Testis (tissue), 2 donors: Measurements from ENCODE around the gene MPHOSPH8.

ENCODE experiments used
- POLR2A ChIP-seq: fragments of 450-650 bp; IDR thresholded peaks from one replicate; pipeline ENCODE4 v1.6.1; 2017; ENCODE audit warnings: antibody characterized with exemption, mild to moderate bottlenecking, moderate library complexity
- TF ChIP-seq, protein P1 (sequence below), 3 experiments: fragments of 450-650 bp in 2 of 3; fragments of 200-600 bp in 1 of 3; sonication (generic) in 1 of 3; IDR thresholded peaks; one replicate each; pipeline ENCODE4 v1.5.1; 2016 to 2019; ENCODE audit warnings: antibody characterized with exemption in 3 of 3, mild to moderate bottlenecking in 2 of 3, moderate library complexity in 1 of 3

DNA sequence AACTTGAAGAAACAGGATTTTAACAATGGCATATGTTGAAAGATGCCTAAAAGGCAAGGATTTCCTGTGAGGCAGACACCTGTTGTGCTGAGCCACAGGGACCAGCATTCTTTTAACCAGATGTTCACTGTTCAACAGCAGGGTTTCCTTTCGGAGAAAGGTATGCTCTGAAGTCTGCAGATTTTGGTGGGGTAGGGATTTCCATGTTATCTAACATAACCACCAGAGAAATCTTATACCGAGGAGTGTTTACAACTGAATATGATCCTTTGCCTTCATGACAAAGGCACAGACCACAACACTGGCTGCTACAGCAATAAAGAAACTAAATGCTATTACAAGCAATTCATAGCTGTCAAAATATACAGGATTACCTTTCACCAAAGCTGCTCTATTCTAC lies 48.1 kb downstream of the MPHOSPH8 start:
- TF ChIP-seq, protein P1, sequence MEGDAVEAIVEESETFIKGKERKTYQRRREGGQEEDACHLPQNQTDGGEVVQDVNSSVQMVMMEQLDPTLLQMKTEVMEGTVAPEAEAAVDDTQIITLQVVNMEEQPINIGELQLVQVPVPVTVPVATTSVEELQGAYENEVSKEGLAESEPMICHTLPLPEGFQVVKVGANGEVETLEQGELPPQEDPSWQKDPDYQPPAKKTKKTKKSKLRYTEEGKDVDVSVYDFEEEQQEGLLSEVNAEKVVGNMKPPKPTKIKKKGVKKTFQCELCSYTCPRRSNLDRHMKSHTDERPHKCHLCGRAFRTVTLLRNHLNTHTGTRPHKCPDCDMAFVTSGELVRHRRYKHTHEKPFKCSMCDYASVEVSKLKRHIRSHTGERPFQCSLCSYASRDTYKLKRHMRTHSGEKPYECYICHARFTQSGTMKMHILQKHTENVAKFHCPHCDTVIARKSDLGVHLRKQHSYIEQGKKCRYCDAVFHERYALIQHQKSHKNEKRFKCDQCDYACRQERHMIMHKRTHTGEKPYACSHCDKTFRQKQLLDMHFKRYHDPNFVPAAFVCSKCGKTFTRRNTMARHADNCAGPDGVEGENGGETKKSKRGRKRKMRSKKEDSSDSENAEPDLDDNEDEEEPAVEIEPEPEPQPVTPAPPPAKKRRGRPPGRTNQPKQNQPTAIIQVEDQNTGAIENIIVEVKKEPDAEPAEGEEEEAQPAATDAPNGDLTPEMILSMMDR (IDR thresholded peaks at IDR 0.05), result no peak
- TF ChIP-seq POLR2A, result no peak
